HG02981 (cell line): ENCODE data around the gene TCERG1L.

ENCODE experiments used
- ATAC-seq: cut with Tn5 transposase; IDR thresholded peaks from one replicate; pipeline ENCODE4 v1.9.1; 2021; ENCODE audit warnings: mild to moderate bottlenecking, moderate library complexity; ENCODE audit not compliant: unreplicated experiment

The TCERG1L gene

GRCh38 chr10:131316321-131317075 is 5.0 kb upstream of the TCERG1L start:
- no peak for ATAC-seq

GRCh38 chr10:131315344-131315743 is 3.8 kb upstream of the TCERG1L start:
- no peak for ATAC-seq

- ATAC-seq: no peak
Measured at GRCh38 chr10:131314799-131315198, 3.3 kb upstream of the TCERG1L start.

- ATAC-seq: no peak
Measured at GRCh38 chr10:131314148-131314547, 2.6 kb upstream of the TCERG1L start.

- no peak for ATAC-seq
Measured at GRCh38 chr10:131313377-131313776, 1.9 kb upstream of the TCERG1L start.

- no peak for ATAC-seq
Measured at GRCh38 chr10:131312478-131312836, 936 bp upstream of the TCERG1L start.

- no peak for ATAC-seq
Measured at GRCh38 chr10:131311402-131311660, 190 bp downstream of the TCERG1L start.

- ATAC-seq: no peak
Measured at GRCh38 chr10:131310551-131311401, 745 bp downstream of the TCERG1L start.

- no peak for ATAC-seq
Measured at GRCh38 chr10:131310142-131310541, 1.4 kb downstream of the TCERG1L start.

GRCh38 chr10:131300508-131300907 is 11.0 kb downstream of the TCERG1L start:
- no peak for ATAC-seq

- no peak for ATAC-seq
Measured at GRCh38 chr10:131290781-131291180, 20.7 kb downstream of the TCERG1L start.

GRCh38 chr10:131288648-131289047 is 22.9 kb downstream of the TCERG1L start:
- no peak for ATAC-seq

GRCh38 chr10:131282961-131283360 is 28.6 kb downstream of the TCERG1L start:
- no peak for ATAC-seq

GRCh38 chr10:131280101-131280500 is 31.4 kb downstream of the TCERG1L start:
- no peak for ATAC-seq

- no peak for ATAC-seq
Measured at GRCh38 chr10:131279516-131279915, 32.0 kb downstream of the TCERG1L start.

- no peak for ATAC-seq
Measured at GRCh38 chr10:131277969-131278368, 33.6 kb downstream of the TCERG1L start.

- ATAC-seq: no peak
Measured at GRCh38 chr10:131277278-131277677, 34.2 kb downstream of the TCERG1L start.

GRCh38 chr10:131275691-131276090 is 35.8 kb downstream of the TCERG1L start:
- no peak for ATAC-seq

GRCh38 chr10:131274883-131275282 is 36.6 kb downstream of the TCERG1L start:
- ATAC-seq: no peak

- ATAC-seq: no peak
Measured at GRCh38 chr10:131274133-131274880, 37.2 kb downstream of the TCERG1L start.

GRCh38 chr10:131273476-131273875 is 38.0 kb downstream of the TCERG1L start:
- no peak for ATAC-seq
